HG03565 (cell line): ENCODE measurements around the gene RFFL.
"Not testable (repeated sequence)": the region's sequence is repeated elsewhere in the genome, so short reads cannot be mapped to it uniquely, and the experiment has no call there.

ENCODE experiments used
- ATAC-seq: cut with Tn5 transposase; IDR thresholded peaks from one replicate; pipeline ENCODE4 v1.9.1; 2021; ENCODE audit warnings: mild to moderate bottlenecking, moderate library complexity; ENCODE audit not compliant: unreplicated experiment

The RFFL gene

GRCh38 chr17:35063514-35064223 is at the start of gene RFFL:
RFFL (minus strand) TSS chr17:35063707; CDS start chr17:35026553, 37,154 bp downstream.
- peak; percentile 77 for ATAC-seq

- not testable (repeated sequence) for ATAC-seq
Measured at GRCh38 chr17:35110791-35111190, 47.3 kb upstream of the RFFL start.

- no peak for ATAC-seq
Measured at GRCh38 chr17:35104844-35105450, 41.4 kb upstream of the RFFL start.

GRCh38 chr17:35103271-35103670 is 39.8 kb upstream of the RFFL start:
- ATAC-seq: no peak

- no peak for ATAC-seq
Measured at GRCh38 chr17:35101725-35102124, 38.2 kb upstream of the RFFL start.

- ATAC-seq: no peak
Measured at GRCh38 chr17:35101036-35101435, 37.5 kb upstream of the RFFL start.

GRCh38 chr17:35099908-35100307 is 36.4 kb upstream of the RFFL start:
- ATAC-seq: no peak

GRCh38 chr17:35097776-35098175 is 34.3 kb upstream of the RFFL start:
- no peak for ATAC-seq

- ATAC-seq: no peak
Measured at GRCh38 chr17:35095741-35096140, 32.2 kb upstream of the RFFL start.

GRCh38 chr17:35094902-35095301 is 31.4 kb upstream of the RFFL start:
- ATAC-seq: no peak

GRCh38 chr17:35090707-35091106 is 27.2 kb upstream of the RFFL start:
- ATAC-seq: not testable (repeated sequence)

GRCh38 chr17:35089586-35090296 is 26.2 kb upstream of the RFFL start:
- no peak for ATAC-seq

GRCh38 chr17:35088881-35089585 is 25.5 kb upstream of the RFFL start:
- peak; percentile 53 for ATAC-seq

GRCh38 chr17:35088356-35088880 is 24.9 kb upstream of the RFFL start:
- ATAC-seq: no peak

GRCh38 chr17:35087731-35088355 is 24.3 kb upstream of the RFFL start:
- no peak for ATAC-seq

- ATAC-seq: no peak
Measured at GRCh38 chr17:35086931-35087573, 23.5 kb upstream of the RFFL start.

- ATAC-seq: no peak
Measured at GRCh38 chr17:35086164-35086563, 22.7 kb upstream of the RFFL start.

GRCh38 chr17:35084987-35085386 is 21.5 kb upstream of the RFFL start:
- ATAC-seq: no peak

- no peak for ATAC-seq
Measured at GRCh38 chr17:35083071-35083470, 19.6 kb upstream of the RFFL start.

- ATAC-seq: no peak
Measured at GRCh38 chr17:35082073-35082657, 18.7 kb upstream of the RFFL start.
